Endothelial cell of umbilical vein (primary cell): ENCODE data around the gene MUL1. TPM values are rescaled to one million over a fixed set of nuclear protein-coding genes. Genes with fewer than 3 reads are reported as not detected.
A peak's percentile ranks its signal among the peaks of the same experiment; 100 is the strongest.

Source experiments
- BruUV-seq: library from RNA; stranded (reverse); fragments of 400-500 nt; replicated peaks from 2 replicates; lab custom pipeline; 2021; lab: Mats Ljungman, UMichigan
- CTCF ChIA-PET: fragments of 300-600, 350-600 bp; sonication (Branson Sonifier 250); formaldehyde crosslinking; loops from one replicate; lab custom pipeline; 2021; ENCODE audit warnings: antibody characterized with exemption, inconsistent platforms; lab: Charles Lee
- POLR2A ChIA-PET: fragments of 300-600, 350-600 bp; sonication (Branson Sonifier 250); formaldehyde crosslinking; loops from one replicate; lab custom pipeline; 2021; ENCODE audit warnings: antibody characterized with exemption, inconsistent platforms; lab: Charles Lee
- DNase-seq: peaks from one replicate; pipeline ENCODE4 v3.0.0-alpha.2; 2011; ENCODE audit warnings: low read depth, low spot score
- FAIRE-seq: peaks from 2 replicates; lab custom pipeline; 2011; peaks lifted over from hg19 to GRCh38; lab: Jason Lieb, UNC
- H2AFZ ChIP-seq: 2 replicates; pipeline ENCODE4 v1.6.0; 2012; ENCODE audit warnings: low read depth, low read length, control low read depth, inconsistent platforms
- H3K27ac ChIP-seq: 2 replicates; pipeline ENCODE4 v1.5.1; 2011; ENCODE audit warnings: low read depth, mild to moderate bottlenecking, control low read depth, low read length, moderate library complexity; ENCODE audit not compliant: insufficient read depth
- H3K27me3 ChIP-seq, 2 experiments: 2 replicates each; pipeline versions ENCODE4 v1.6.0 to v1.6.1; 2011; ENCODE audit warnings: low read length in 2 of 2, mixed read lengths in 1 of 2; ENCODE audit not compliant: control insufficient read depth in 2 of 2, insufficient read depth in 2 of 2
- H3K36me3 ChIP-seq, 2 experiments: 2 replicates in 1 of 2; 3 replicates in 1 of 2; pipeline ENCODE4 v1.5.1; 2011; ENCODE audit warnings: low read length in 2 of 2, mild to moderate bottlenecking in 1 of 2, moderate library complexity in 1 of 2; ENCODE audit not compliant: control insufficient read depth in 2 of 2, insufficient read depth in 2 of 2; ENCODE audit errors: extremely low read depth in 1 of 2
- H3K4me1 ChIP-seq: 3 replicates; pipeline ENCODE4 v1.5.1; 2011; ENCODE audit warnings: mild to moderate bottlenecking, low read length; ENCODE audit not compliant: control insufficient read depth, insufficient read depth; ENCODE audit errors: extremely low read depth
- H3K4me2 ChIP-seq: 2 replicates; pipeline ENCODE4 v1.6.1; 2011; ENCODE audit warnings: low read length, control low read depth, mixed read lengths; ENCODE audit not compliant: insufficient read depth
- H3K4me3 ChIP-seq, 3 experiments: fragments of 200-600 bp in 1 of 3; sonication (generic), shearing (Covaris generic) in 1 of 3; replicated peaks in 1 of 3; 2 replicates each; pipeline ENCODE4 v1.5.1; 2011 to 2016; ENCODE audit warnings: control low read depth in 3 of 3, low read length in 3 of 3, mild to moderate bottlenecking in 2 of 3, inconsistent platforms in 1 of 3, low read depth in 1 of 3, moderate library complexity in 1 of 3; ENCODE audit not compliant: insufficient read depth in 1 of 3
- H3K79me2 ChIP-seq: 2 replicates; pipeline ENCODE4 v1.6.0; 2012; ENCODE audit warnings: low read length, inconsistent platforms; ENCODE audit not compliant: control insufficient read depth, insufficient read depth
- H3K9ac ChIP-seq: replicated peaks from 2 replicates; pipeline ENCODE3; 2011; ENCODE audit warnings: low read length, control low read depth; ENCODE audit not compliant: insufficient read depth; ENCODE audit errors: extremely low read depth
- H3K9me1 ChIP-seq: replicated peaks from 3 replicates; pipeline ENCODE4 v1.6.0; 2011; ENCODE audit warnings: mild to moderate bottlenecking, low read length; ENCODE audit not compliant: control insufficient read depth, insufficient read depth; ENCODE audit errors: extremely low read depth
- H3K9me3 ChIP-seq: replicated peaks from 2 replicates; pipeline ENCODE4 v1.5.1; 2012; ENCODE audit warnings: low read length, inconsistent platforms; ENCODE audit not compliant: control insufficient read depth, insufficient read depth
- H4K20me1 ChIP-seq: replicated peaks from 2 replicates; pipeline ENCODE3; 2011; ENCODE audit warnings: mild to moderate bottlenecking, low read length; ENCODE audit not compliant: control insufficient read depth, insufficient read depth; ENCODE audit errors: extremely low read depth
- EZH2 ChIP-seq: IDR thresholded peaks from 2 replicates; pipeline ENCODE4 v1.6.1; 2012; ENCODE audit warnings: borderline replicate concordance, low read depth, mild to moderate bottlenecking, moderate library complexity, low read length, inconsistent platforms; ENCODE audit not compliant: severe bottlenecking
- FOS ChIP-seq: IDR thresholded peaks from 2 replicates; pipeline ENCODE4 v1.6.1; 2011; ENCODE audit warnings: mild to moderate bottlenecking, low read length, moderate library complexity, borderline replicate concordance; ENCODE audit not compliant: insufficient read depth
- GATA2 ChIP-seq: IDR thresholded peaks from 2 replicates; pipeline ENCODE4 v1.7.0; 2011; ENCODE audit warnings: low read depth, mild to moderate bottlenecking, moderate library complexity, mixed read lengths, low read length; ENCODE audit not compliant: insufficient read length, insufficient read depth
- JUN ChIP-seq: IDR thresholded peaks from 2 replicates; pipeline ENCODE4 v1.6.1; 2011; ENCODE audit warnings: borderline replicate concordance, low read depth; ENCODE audit not compliant: insufficient read length, insufficient read depth
- MAX ChIP-seq: IDR thresholded peaks from 2 replicates; pipeline ENCODE4 v1.6.1; 2011; ENCODE audit not compliant: insufficient read depth, insufficient read length
- MYC ChIP-seq: IDR thresholded peaks from one replicate; pipeline ENCODE4 v1.6.1; 2011; ENCODE audit warnings: mild to moderate bottlenecking, low read depth, low read length
- POLR2A ChIP-seq: IDR thresholded peaks from 2 replicates; pipeline ENCODE4 v1.6.1; 2012; ENCODE audit warnings: low read depth, mild to moderate bottlenecking, control low read depth, low read length
- POLR2AphosphoS5 ChIP-seq: IDR thresholded peaks from 2 replicates; pipeline ENCODE4 v1.6.1; 2012; ENCODE audit warnings: low read depth, mild to moderate bottlenecking, control low read depth, low read length, moderate library complexity; ENCODE audit not compliant: insufficient read depth
- dilution Hi-C: fragments of 300-500 bp; cut with MboI; formaldehyde crosslinking; loops from one replicate; pipeline ENCODE4 v1.15.0; 2019; ENCODE audit warnings: low sequenced_read_pairs; ENCODE audit not compliant: extremely low pct_ligation_motif_present
- intact Hi-C: fragments of 100-400 bp; cut with micrococcal nuclease; formaldehyde crosslinking; loops from one replicate; pipeline ENCODE4 v1.10.0; 2022
- polyA plus RNA-seq, 4 experiments: library from polyadenylated mRNA; depleted of rRNA in 3 of 4; stranded (reverse) in 3 of 4; unstranded in 1 of 4; fragments of >200 nt; gene quantifications; 2 replicates each; pipeline versions ENCODE4 v1.2.1 to v1.2.3, GENCODE V29; 2011 to 2012; ENCODE audit warnings: missing spikeins in 1 of 4
- total RNA-seq: library from RNA; stranded (reverse); gene quantifications from 2 replicates; pipeline ENCODE4 v1.2.3, GENCODE V29; 2021
- TF ChIP-seq, protein P1 (sequence below), 2 donors: IDR thresholded peaks; 1 replicate in 1 of 2; 2 replicates in 1 of 2; pipeline ENCODE4 v1.5.1; 2011; ENCODE audit warnings: low read length in 2 of 2, mild to moderate bottlenecking in 2 of 2, moderate library complexity in 2 of 2, control low read depth in 1 of 2, inconsistent platforms in 1 of 2, low read depth in 1 of 2; ENCODE audit not compliant: insufficient read depth in 1 of 2; ENCODE audit errors: extremely low read depth in 1 of 2

MUL1 gene
- total and polyA plus RNA-seq, 2 donors (not counting 3 experiments of a cell fraction or from before 2014, with no cell fraction given): 28.3 to 29.5 TPM

- Histone ChIP-seq H2AFZ (peak overlapping the region; percentile 42), H3K4me1 (peaks cover 5% of the 10 kb centered on the region), H3K9me3 (no peaks in the 10 kb centered on the region), H4K20me1 (no peaks in the 10 kb centered on the region), H3K4me2 (no peak overlapping the region), H3K9me1 (no peaks in the 10 kb centered on the region), H3K27ac (no peak overlapping the region), H3K9ac (no peak overlapping the region), H3K36me3 (no peaks in the 10 kb centered on the region), H3K27me3 (peaks cover 2 to 3% of the 10 kb centered on the region in 2 experiments), H3K79me2 (no peaks in the 10 kb centered on the region), H3K4me3 (no peak overlapping the region)
- ChIA-PET POLR2A (no interaction called here), CTCF (interaction anchor here (0.9 to 1.6 kb wide), 2 partner anchors 19 to 21 kb away, joined by 3 to 6 read pairs; no protein-coding TSS in a partner anchor)
- intact Hi-C loops (no loop called here), dilution Hi-C loops (no loop called here)
- DNase-seq (peak; percentile 62), FAIRE-seq (peak; percentile 83)
- BruUV-seq: no TSS peak
- TF ChIP-seq POLR2AphosphoS5 (no peak), MAX (no peak), EZH2 (no peak), POLR2A (no peak), MYC (no peak), JUN (no peak), GATA2 (no peak), FOS (no peak)
- TF ChIP-seq, protein P1, sequence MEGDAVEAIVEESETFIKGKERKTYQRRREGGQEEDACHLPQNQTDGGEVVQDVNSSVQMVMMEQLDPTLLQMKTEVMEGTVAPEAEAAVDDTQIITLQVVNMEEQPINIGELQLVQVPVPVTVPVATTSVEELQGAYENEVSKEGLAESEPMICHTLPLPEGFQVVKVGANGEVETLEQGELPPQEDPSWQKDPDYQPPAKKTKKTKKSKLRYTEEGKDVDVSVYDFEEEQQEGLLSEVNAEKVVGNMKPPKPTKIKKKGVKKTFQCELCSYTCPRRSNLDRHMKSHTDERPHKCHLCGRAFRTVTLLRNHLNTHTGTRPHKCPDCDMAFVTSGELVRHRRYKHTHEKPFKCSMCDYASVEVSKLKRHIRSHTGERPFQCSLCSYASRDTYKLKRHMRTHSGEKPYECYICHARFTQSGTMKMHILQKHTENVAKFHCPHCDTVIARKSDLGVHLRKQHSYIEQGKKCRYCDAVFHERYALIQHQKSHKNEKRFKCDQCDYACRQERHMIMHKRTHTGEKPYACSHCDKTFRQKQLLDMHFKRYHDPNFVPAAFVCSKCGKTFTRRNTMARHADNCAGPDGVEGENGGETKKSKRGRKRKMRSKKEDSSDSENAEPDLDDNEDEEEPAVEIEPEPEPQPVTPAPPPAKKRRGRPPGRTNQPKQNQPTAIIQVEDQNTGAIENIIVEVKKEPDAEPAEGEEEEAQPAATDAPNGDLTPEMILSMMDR (IDR thresholded peaks at IDR 0.05; ENCODE audit: extremely low read depth in 1 of 2, insufficient read depth in 1 of 2, low read depth in 1 of 2, low read length in 2 of 2): no peak
These were observed 34.9 kb downstream of the MUL1 start for GRCh38 chr1:20472860-20473711.
